COLO829 (cell line): ENCODE measurements around the gene CCZ1.
"Not testable (repeated sequence)": the region's sequence is repeated elsewhere in the genome, so short reads cannot be mapped to it uniquely, and the experiment has no call there.

Source experiments
- DNase-seq: peaks from one replicate; pipeline ENCODE4 v3.0.0; 2012; ENCODE audit warnings: low spot score

The CCZ1 gene

GRCh38 chr7:5898480-5899224 is at the start of gene CCZ1:
CCZ1 (plus strand) TSS chr7:5898733; CDS start chr7:5898800, 67 bp downstream.
- not testable (repeated sequence) for DNase-seq

- no peak for DNase-seq
Observed at GRCh38 chr7:5850944-5851343, 47.6 kb upstream of the CCZ1 start.

GRCh38 chr7:5854738-5855137 is 43.8 kb upstream of the CCZ1 start:
- DNase-seq = no peak

GRCh38 chr7:5857041-5857575 is 41.4 kb upstream of the CCZ1 start:
- DNase-seq = not testable (repeated sequence)

GRCh38 chr7:5858494-5858893 is 40.0 kb upstream of the CCZ1 start:
- DNase-seq = not testable (repeated sequence)

GRCh38 chr7:5861281-5861680 is 37.3 kb upstream of the CCZ1 start:
- DNase-seq = not testable (repeated sequence)

- not testable (repeated sequence) for DNase-seq
Observed at GRCh38 chr7:5862753-5863366, 35.7 kb upstream of the CCZ1 start.

GRCh38 chr7:5865279-5865931 is 33.1 kb upstream of the CCZ1 start:
- not testable (repeated sequence) for DNase-seq

GRCh38 chr7:5867060-5867459 is 31.5 kb upstream of the CCZ1 start:
- DNase-seq = no peak

GRCh38 chr7:5868928-5869341 is 29.6 kb upstream of the CCZ1 start:
- DNase-seq = not testable (repeated sequence)

- no peak for DNase-seq
Observed at GRCh38 chr7:5869691-5870090, 28.8 kb upstream of the CCZ1 start.

GRCh38 chr7:5870311-5870710 is 28.2 kb upstream of the CCZ1 start:
- DNase-seq = no peak

GRCh38 chr7:5872326-5872725 is 26.2 kb upstream of the CCZ1 start:
- DNase-seq = no peak

GRCh38 chr7:5879591-5879990 is 18.9 kb upstream of the CCZ1 start:
- not testable (repeated sequence) for DNase-seq

GRCh38 chr7:5880106-5880505 is 18.4 kb upstream of the CCZ1 start:
- DNase-seq = not testable (repeated sequence)

- not testable (repeated sequence) for DNase-seq
Observed at GRCh38 chr7:5884431-5884830, 14.1 kb upstream of the CCZ1 start.

- not testable (repeated sequence) for DNase-seq
Observed at GRCh38 chr7:5888021-5888420, 10.5 kb upstream of the CCZ1 start.

- not testable (repeated sequence) for DNase-seq
Observed at GRCh38 chr7:5890244-5890643, 8.3 kb upstream of the CCZ1 start.

GRCh38 chr7:5892498-5892897 is 6.0 kb upstream of the CCZ1 start:
- DNase-seq = no peak

GRCh38 chr7:5897369-5897919 is 1.1 kb upstream of the CCZ1 start:
- not testable (repeated sequence) for DNase-seq

- not testable (repeated sequence) for DNase-seq
Observed at GRCh38 chr7:5903002-5903401, 4.5 kb downstream of the CCZ1 start.

GRCh38 chr7:5904726-5905125 is 6.2 kb downstream of the CCZ1 start:
- not testable (repeated sequence) for DNase-seq
